ENCODE results near the gene FAM20C. TPM values are rescaled to one million over a fixed set of nuclear protein-coding genes. Genes with fewer than 3 reads are reported as not detected.

FAM20C gene
- total and polyA plus RNA-seq, 10 of the 15 experiments (the other 5 are each of a cell fraction or from before 2014, with no cell fraction given), result 0.44 TPM; not detected in 9

DNA sequence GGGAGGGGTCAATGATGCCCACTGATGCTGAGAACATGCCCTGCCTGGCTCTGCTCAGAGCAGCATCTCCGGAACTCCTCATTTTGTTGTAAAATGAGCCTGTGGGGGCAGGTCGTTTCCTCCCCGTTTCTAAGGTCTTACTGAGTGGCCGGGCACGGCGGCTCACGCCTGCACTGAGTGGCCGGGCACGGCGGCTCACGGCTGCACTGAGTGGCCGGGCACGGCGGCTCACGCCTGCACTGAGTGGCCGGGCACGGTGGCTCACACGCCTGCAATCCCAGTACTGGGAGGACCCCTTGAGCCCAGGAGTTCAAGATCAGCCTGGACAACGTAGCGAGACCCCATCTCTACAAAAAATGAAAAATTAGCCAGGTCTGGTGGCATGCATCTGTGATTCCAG, 58.6 kb downstream of the FAM20C start:
- POLR2A ChIA-PET, result no interaction called here
- TF ChIP-seq PML (IDR thresholded peaks at IDR 0.05; ENCODE audit: low read length) (no peak), HCFC1 (IDR thresholded peaks at IDR 0.05; ENCODE audit: low read length) (no peak), IRF5 (IDR thresholded peaks at IDR 0.05; ENCODE audit: borderline replicate concordance) (no peak), E4F1 (IDR thresholded peaks at IDR 0.05; ENCODE audit: borderline replicate concordance, partially characterized antibody) (no peak), SMC3 (IDR thresholded peaks at IDR 0.05; ENCODE audit: borderline replicate concordance, low read length) (no peak), ZNF217 (IDR thresholded peaks at IDR 0.05) (no peak), BACH1 (IDR thresholded peaks at IDR 0.05; ENCODE audit: borderline replicate concordance) (no peak), SPI1 (IDR thresholded peaks at IDR 0.05; ENCODE audit: borderline replicate concordance, insufficient read depth, low read depth, low read length) (no peak), LARP7 (IDR thresholded peaks at IDR 0.05) (no peak), SIX5 (IDR thresholded peaks at IDR 0.05; ENCODE audit: low read depth, low read length, severe bottlenecking) (no peak), MEF2A (IDR thresholded peaks at IDR 0.05; ENCODE audit: insufficient read depth, low read depth, low read length) (no peak), SIN3A (IDR thresholded peaks at IDR 0.05; ENCODE audit: low read depth, low read length) (no peak), ZSCAN29 (IDR thresholded peaks at IDR 0.05) (no peak), IKZF2 (IDR thresholded peaks at IDR 0.05) (no peak), SMAD1 (IDR thresholded peaks at IDR 0.05; ENCODE audit: low read depth, partially characterized antibody) (no peak), RAD51 (IDR thresholded peaks at IDR 0.05) (no peak)
- Histone ChIP-seq H3K36me3 (ENCODE audit: control insufficient read depth in 2 of 2, insufficient read depth in 2 of 2, low read length in 1 of 2) (no peaks in the 10 kb centered on the region), H3K4me2 (ENCODE audit: control insufficient read depth, insufficient read depth) (no peak overlapping the region), H3K27me3 (replicated peaks in 1 of 2; ENCODE audit: control insufficient read depth in 2 of 2, insufficient read depth in 2 of 2, low read length in 1 of 2) (no peaks in the 10 kb centered on the region), H4K20me1 (ENCODE audit: control insufficient read depth, insufficient read depth) (no peaks in the 10 kb centered on the region), H3K27ac (ENCODE audit: control insufficient read depth, insufficient read depth) (no peak overlapping the region), H3K4me3 (no peak overlapping the region), H3K79me2 (ENCODE audit: control insufficient read depth, insufficient read depth, low read length) (no peaks in the 10 kb centered on the region), H2AFZ (ENCODE audit: control insufficient read depth, low read depth, low read length) (no peak overlapping the region), H3K9me3 (replicated peaks; ENCODE audit: control insufficient read depth, insufficient read depth, low read length) (no peaks in the 10 kb centered on the region; the same call in 2 of the 3 replicates), H3K9ac (ENCODE audit: control insufficient read depth, insufficient read depth, low read length) (no peak overlapping the region), H3K4me1 (ENCODE audit: control insufficient read depth, insufficient read depth, low read length) (no peaks in the 10 kb centered on the region)
- DNase-seq (ENCODE audit: low read depth, low spot score) (no peak), FAIRE-seq (no peak), ATAC-seq (no peak)
- CTCF ChIA-PET, result no interaction called here
- intact Hi-C loops (cut with micrococcal nuclease; ENCODE audit: unreplicated experiment), result no loop called here
- BruUV-seq (replicated peaks), result no TSS peak
- RAD21 ChIA-PET (ENCODE audit: unreplicated experiment), result no interaction called here
- in situ Hi-C loops (cut with MboI), result no loop called here
- SMC1A ChIA-PET (ENCODE audit: uncharacterized antibody, unreplicated experiment), result no interaction called here
- WGBS (ENCODE audit: insufficient coverage, insufficient replicate concordance, low lambda C conversion rate, missing lambda C conversion rate), result 78% methylated on average over 20 of the region's 20 CpGs
